DND-41 (cell line): ENCODE data around the gene HDAC3.

Experiments used
- CTCF ChIP-seq: IDR thresholded peaks from 2 replicates; pipeline ENCODE4 v1.5.1; 2012; ENCODE audit warnings: borderline replicate concordance, low read length, moderate library complexity, mild to moderate bottlenecking; ENCODE audit not compliant: poor library complexity, severe bottlenecking; ENCODE audit errors: extremely low read depth
- EZH2 ChIP-seq: IDR thresholded peaks from 3 replicates; pipeline ENCODE4 v1.6.1; 2012; ENCODE audit warnings: borderline replicate concordance, low read depth, mild to moderate bottlenecking, moderate library complexity, low read length, inconsistent platforms; ENCODE audit not compliant: severe bottlenecking

- TF ChIP-seq CTCF, result no peak
- no peak for TF ChIP-seq EZH2
These were observed 11.2 kb upstream of the HDAC3 start for GRCh38 chr5:141647851-141648250.
